SU-DHL-6 (cell line): ENCODE results near the gene TOMT.

Experiments used
- CTCF ChIP-seq: fragments of 200-600 bp; sonication (generic); IDR thresholded peaks from one replicate; pipeline ENCODE4 v1.5.1; 2017; ENCODE audit warnings: antibody characterized with exemption, mild to moderate bottlenecking, low read length, moderate library complexity; ENCODE audit not compliant: insufficient read depth, poor library complexity, severe bottlenecking
- EZH2phosphoT487 ChIP-seq: fragments of 200-600 bp; sonication (generic), shearing (Covaris generic); conservative IDR thresholded peaks from 2 replicates; pipeline ENCODE4 v1.6.1; 2018; ENCODE audit warnings: mild to moderate bottlenecking, antibody characterized with exemption, low read length, moderate library complexity, mixed read lengths

DNA sequence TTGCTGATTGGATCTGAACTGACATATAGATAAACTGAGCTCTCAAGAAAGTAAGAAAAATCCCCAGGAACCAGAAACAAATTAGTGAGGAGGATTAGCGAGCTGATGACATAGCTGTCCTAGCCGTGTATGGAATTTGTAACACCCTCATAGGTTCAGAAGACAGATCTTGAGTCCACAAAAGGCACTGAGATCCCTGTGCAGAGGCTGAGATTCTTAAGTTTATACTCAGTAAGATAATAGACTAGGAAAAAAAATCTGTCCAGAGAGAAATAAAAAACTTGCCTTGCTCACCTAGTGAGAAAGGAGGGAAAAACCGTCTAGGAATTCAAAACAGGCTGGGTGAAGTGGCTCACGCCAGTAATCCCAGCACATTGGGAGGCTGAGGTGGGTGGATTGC lies 30.0 kb upstream of the TOMT start:
- TF ChIP-seq CTCF = no peak
- no peak for TF ChIP-seq EZH2phosphoT487
